Activated naive CD8-positive, alpha-beta T cell treated with anti-CD3 and anti-CD28 coated beads for 36 hours (primary cell): ENCODE data around the gene CYP11A1. TPM values are rescaled to one million over a fixed set of nuclear protein-coding genes. Genes with fewer than 3 reads are reported as not detected.

Source experiments
- DNase-seq: peaks from one replicate; pipeline ENCODE4 v3.0.0; 2021
- H3K27ac Mint-ChIP-seq: one replicate; pipeline ENCODE4 v1.8.0; 2022; ENCODE audit warnings: mild to moderate bottlenecking, moderate library complexity, mixed read lengths
- H3K27me3 Mint-ChIP-seq: one replicate; pipeline ENCODE4 v1.8.0; 2022; ENCODE audit warnings: mild to moderate bottlenecking, mixed read lengths
- H3K36me3 Mint-ChIP-seq: one replicate; pipeline ENCODE4 v1.8.0; 2021; ENCODE audit warnings: mild to moderate bottlenecking, mixed read lengths
- H3K4me1 Mint-ChIP-seq: one replicate; pipeline ENCODE4 v1.8.0; 2021; ENCODE audit warnings: mixed read lengths
- H3K4me3 Mint-ChIP-seq: one replicate; pipeline ENCODE4 v1.8.0; 2022; ENCODE audit warnings: mild to moderate bottlenecking, moderate library complexity, mixed read lengths
- H3K9me3 Mint-ChIP-seq: one replicate; pipeline ENCODE4 v1.8.0; 2022; ENCODE audit warnings: mixed read lengths
- total RNA-seq, 2 experiments: library from RNA; stranded (reverse); gene quantifications; one replicate each; pipeline ENCODE4 v1.2.3, GENCODE V29; 2021

The CYP11A1 gene
- total RNA-seq, 2 experiments from 2014 or later = 0.30 to 0.31 TPM

- peaks cover 10% of the 10 kb centered on the region for H3K36me3 Mint-ChIP-seq
- no peaks in the 10 kb centered on the region for H3K27me3 Mint-ChIP-seq
- DNase-seq = no peak
- no peaks in the 10 kb centered on the region for H3K9me3 Mint-ChIP-seq
- peak overlapping the region; percentile 21 for H3K27ac Mint-ChIP-seq
- peaks cover 50% of the 10 kb centered on the region for H3K4me1 Mint-ChIP-seq
- H3K4me3 Mint-ChIP-seq = no peak overlapping the region
These were observed 38.4 kb upstream of the CYP11A1 start for GRCh38 chr15:74405823-74406222.

- Mint-ChIP-seq H3K9me3 (no peaks in the 10 kb centered on the region), H3K27me3 (no peaks in the 10 kb centered on the region), H3K4me3 (peak overlapping the region; percentile 63), H3K4me1 (peaks cover 64% of the 10 kb centered on the region), H3K27ac (peak overlapping the region; percentile 91), H3K36me3 (peaks cover 10% of the 10 kb centered on the region)
- DNase-seq = peak; percentile 34
These were observed 36.6 kb upstream of the CYP11A1 start for GRCh38 chr15:74403991-74404563.

GRCh38 chr15:74403588-74403919 lies 36.1 kb upstream of the CYP11A1 start:
- Mint-ChIP-seq H3K4me3 (peak overlapping the region; percentile 63), H3K27me3 (no peaks in the 10 kb centered on the region), H3K9me3 (no peaks in the 10 kb centered on the region), H3K27ac (peak overlapping the region; percentile 91), H3K36me3 (peaks cover 10% of the 10 kb centered on the region), H3K4me1 (peaks cover 68% of the 10 kb centered on the region)
- DNase-seq = no peak

DNA sequence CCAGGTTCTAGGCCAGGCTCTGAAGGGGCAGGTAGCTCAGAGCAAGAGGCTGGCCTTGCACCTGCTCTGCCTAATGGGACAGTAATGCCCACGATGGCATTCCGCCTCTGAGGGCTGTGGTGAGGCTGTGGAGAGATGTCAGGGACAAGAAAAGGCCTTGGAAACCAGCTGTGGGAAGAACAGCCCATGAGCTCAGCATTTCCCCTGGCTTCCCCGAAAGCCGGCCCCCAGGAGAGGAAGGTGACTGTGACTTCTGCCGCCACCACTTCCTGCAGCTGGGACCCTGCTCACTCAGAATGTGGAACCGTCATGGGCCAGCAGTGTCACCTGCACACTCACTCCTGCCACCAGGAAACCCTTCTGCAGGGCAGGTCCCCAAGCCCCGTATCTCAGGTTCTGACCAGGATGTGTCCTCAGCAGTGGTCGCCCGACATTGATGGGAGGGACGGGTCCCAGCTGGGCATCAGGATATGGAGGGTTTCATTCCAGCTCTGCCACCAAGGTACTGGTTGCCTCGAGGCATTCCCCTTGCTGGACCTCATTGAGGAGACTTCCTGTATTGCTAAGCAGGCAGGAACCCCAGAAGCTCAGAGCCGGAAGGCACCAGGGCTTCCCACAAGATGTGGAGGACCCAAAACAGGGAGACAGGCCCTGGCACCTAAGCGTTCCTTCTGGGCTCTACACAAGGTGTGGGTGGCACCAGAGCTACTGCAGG lies 35.6 kb upstream of the CYP11A1 start:
- no peaks in the 10 kb centered on the region for H3K27me3 Mint-ChIP-seq
- H3K27ac Mint-ChIP-seq = peak overlapping the region; percentile 91
- H3K4me1 Mint-ChIP-seq = peaks cover 71% of the 10 kb centered on the region
- H3K4me3 Mint-ChIP-seq = peak overlapping the region; percentile 63
- no peaks in the 10 kb centered on the region for H3K9me3 Mint-ChIP-seq
- DNase-seq = peak; percentile 91
- peaks cover 10% of the 10 kb centered on the region for H3K36me3 Mint-ChIP-seq

GRCh38 chr15:74402337-74402841 lies 34.9 kb upstream of the CYP11A1 start:
- DNase-seq = no peak
- peak overlapping the region; percentile 63 for H3K4me3 Mint-ChIP-seq
- H3K27ac Mint-ChIP-seq = peak overlapping the region; percentile 91
- no peaks in the 10 kb centered on the region for H3K9me3 Mint-ChIP-seq
- H3K4me1 Mint-ChIP-seq = peaks cover 76% of the 10 kb centered on the region
- H3K27me3 Mint-ChIP-seq = no peaks in the 10 kb centered on the region
- H3K36me3 Mint-ChIP-seq = peaks cover 10% of the 10 kb centered on the region

DNA sequence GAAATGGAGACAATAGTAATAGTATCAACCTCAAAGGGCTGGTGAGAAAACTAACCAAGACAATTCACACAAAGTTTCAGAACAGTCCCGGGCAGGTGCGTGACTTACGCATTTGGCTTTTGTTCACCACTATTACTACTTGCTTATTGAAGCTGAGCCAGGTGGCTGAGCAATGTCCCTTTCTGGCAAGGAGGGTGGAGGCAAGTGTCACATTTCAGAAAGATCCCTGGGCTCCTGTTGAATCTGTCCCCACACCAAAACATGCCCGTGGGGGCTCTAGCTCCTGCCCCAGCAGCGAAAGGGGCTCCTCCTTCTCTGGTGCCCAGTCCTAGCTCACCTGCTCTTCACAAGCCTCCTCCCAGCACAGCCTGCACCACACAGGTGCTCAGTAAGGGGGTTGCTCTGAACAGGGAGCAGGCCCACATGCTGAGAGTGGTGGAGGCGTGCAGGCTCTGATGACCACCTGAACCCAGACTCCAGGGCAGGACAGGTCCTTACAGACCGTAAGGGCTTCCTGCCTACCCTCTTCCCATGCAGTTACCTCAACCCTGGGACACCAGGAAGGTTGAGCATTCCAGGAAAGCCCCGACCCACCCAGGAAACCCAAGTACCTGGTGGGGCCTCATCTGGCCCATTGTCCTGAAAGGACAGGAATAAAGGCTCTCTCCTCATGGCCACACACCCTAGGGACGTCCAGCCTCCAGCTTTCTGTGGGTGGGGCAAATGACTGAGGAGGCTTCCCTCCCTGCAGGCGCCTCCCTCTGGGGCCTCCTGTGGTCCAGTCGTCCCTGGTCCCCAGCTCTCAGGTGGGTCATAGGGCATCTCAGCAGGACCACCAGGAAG lies 33.7 kb upstream of the CYP11A1 start:
- peak overlapping the region; percentile 65 for H3K4me3 Mint-ChIP-seq
- peaks cover 7% of the 10 kb centered on the region for H3K36me3 Mint-ChIP-seq
- peak overlapping the region; percentile 91 for H3K27ac Mint-ChIP-seq

GRCh38 chr15:74400313-74400860 lies 32.9 kb upstream of the CYP11A1 start:
- H3K9me3 Mint-ChIP-seq = no peaks in the 10 kb centered on the region
- peak overlapping the region; percentile 65 for H3K4me3 Mint-ChIP-seq
- peaks cover 82% of the 10 kb centered on the region for H3K4me1 Mint-ChIP-seq
- H3K27ac Mint-ChIP-seq = peak overlapping the region; percentile 91
- H3K36me3 Mint-ChIP-seq = peaks cover 7% of the 10 kb centered on the region
- H3K27me3 Mint-ChIP-seq = no peaks in the 10 kb centered on the region
- peak; percentile 44 for DNase-seq

More for the DNA sequence above, 33.7 kb upstream of the CYP11A1 start:
- Mint-ChIP-seq H3K9me3 (no peaks in the 10 kb centered on the region), H3K27me3 (no peaks in the 10 kb centered on the region), H3K4me1 (peaks cover 83% of the 10 kb centered on the region)
- peak; percentile 58 for DNase-seq

DNA sequence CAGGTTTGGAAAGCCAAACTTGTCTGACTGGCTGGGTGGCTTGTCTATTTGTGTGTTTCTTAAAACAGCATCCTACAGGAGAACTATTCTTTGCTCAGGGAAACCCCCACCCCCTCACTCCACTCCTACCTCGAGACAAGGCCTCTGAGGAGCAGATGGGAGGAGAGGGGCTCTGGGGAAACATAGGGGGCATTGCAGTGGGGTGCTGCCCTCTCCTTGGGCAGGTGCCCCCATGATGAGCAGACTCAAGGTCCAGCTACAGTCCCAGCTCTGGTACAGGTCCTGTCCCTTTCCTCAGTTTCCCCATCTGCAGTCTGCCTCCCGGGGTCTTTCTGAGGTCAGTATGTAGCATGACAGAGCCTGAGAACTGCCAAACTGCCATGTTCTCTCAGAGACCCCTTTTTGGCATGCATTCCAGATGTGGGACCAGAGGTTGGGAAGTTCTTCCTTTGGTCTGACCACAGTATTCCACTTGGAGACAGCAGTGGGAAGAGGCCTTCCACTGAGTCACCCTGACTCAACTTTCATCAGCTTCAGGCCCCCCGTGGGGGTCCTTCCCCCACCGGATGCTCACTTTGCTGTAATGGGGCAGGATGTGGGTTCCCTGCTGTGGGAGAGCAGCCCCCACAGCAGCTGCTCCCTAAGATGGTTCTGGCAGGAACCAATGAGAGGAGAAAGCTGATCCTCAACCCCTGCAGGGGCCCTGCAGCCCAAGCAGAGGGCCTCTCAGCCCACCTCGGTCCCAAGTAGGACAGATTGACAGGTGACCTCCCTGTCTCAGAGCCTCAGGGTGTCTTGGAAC lies 32.3 kb upstream of the CYP11A1 start:
- H3K27ac Mint-ChIP-seq = peak overlapping the region; percentile 91
- H3K4me3 Mint-ChIP-seq = peak overlapping the region; percentile 57
- no peaks in the 10 kb centered on the region for H3K9me3 Mint-ChIP-seq
- peaks cover 87% of the 10 kb centered on the region for H3K4me1 Mint-ChIP-seq
- peak; percentile 79 for DNase-seq
- peaks cover 7% of the 10 kb centered on the region for H3K36me3 Mint-ChIP-seq
- H3K27me3 Mint-ChIP-seq = no peaks in the 10 kb centered on the region

GRCh38 chr15:74399100-74399499 lies 31.7 kb upstream of the CYP11A1 start:
- no peaks in the 10 kb centered on the region for H3K9me3 Mint-ChIP-seq
- peak overlapping the region; percentile 97 for H3K27ac Mint-ChIP-seq
- H3K27me3 Mint-ChIP-seq = no peaks in the 10 kb centered on the region
- H3K4me1 Mint-ChIP-seq = peaks cover 88% of the 10 kb centered on the region
- DNase-seq = no peak
- no peak overlapping the region for H3K4me3 Mint-ChIP-seq
- peaks cover under 1% of the 10 kb centered on the region for H3K36me3 Mint-ChIP-seq

GRCh38 chr15:74398183-74398582 lies 30.7 kb upstream of the CYP11A1 start:
- Mint-ChIP-seq H3K9me3 (no peaks in the 10 kb centered on the region), H3K4me3 (peak overlapping the region; percentile 19), H3K27ac (peak overlapping the region; percentile 97), H3K4me1 (peaks cover 86% of the 10 kb centered on the region), H3K27me3 (no peaks in the 10 kb centered on the region), H3K36me3 (no peaks in the 10 kb centered on the region)
- no peak for DNase-seq

- H3K4me3 Mint-ChIP-seq = peak overlapping the region; percentile 29
- H3K27ac Mint-ChIP-seq = peak overlapping the region; percentile 97
- no peaks in the 10 kb centered on the region for H3K36me3 Mint-ChIP-seq
These were observed 30.0 kb upstream of the CYP11A1 start for GRCh38 chr15:74397239-74398068.

GRCh38 chr15:74396445-74397238 lies 29.2 kb upstream of the CYP11A1 start:
- Mint-ChIP-seq H3K4me3 (peak overlapping the region; percentile 69), H3K9me3 (no peaks in the 10 kb centered on the region), H3K4me1 (peaks cover 86% of the 10 kb centered on the region), H3K36me3 (peaks cover 1% of the 10 kb centered on the region), H3K27ac (peak overlapping the region; percentile 97), H3K27me3 (no peaks in the 10 kb centered on the region)
- peak; percentile 64 for DNase-seq

More at GRCh38 chr15:74397239-74398068, 30.0 kb upstream of the CYP11A1 start:
- peaks cover 86% of the 10 kb centered on the region for H3K4me1 Mint-ChIP-seq
- no peaks in the 10 kb centered on the region for H3K27me3 Mint-ChIP-seq
- DNase-seq = no peak
- no peaks in the 10 kb centered on the region for H3K9me3 Mint-ChIP-seq

- H3K27me3 Mint-ChIP-seq = no peaks in the 10 kb centered on the region
- peaks cover 86% of the 10 kb centered on the region for H3K4me1 Mint-ChIP-seq
- H3K9me3 Mint-ChIP-seq = no peaks in the 10 kb centered on the region
- DNase-seq = no peak
- peaks cover 3% of the 10 kb centered on the region for H3K36me3 Mint-ChIP-seq
- peak overlapping the region; percentile 97 for H3K27ac Mint-ChIP-seq
- H3K4me3 Mint-ChIP-seq = no peak overlapping the region
These were observed 28.6 kb upstream of the CYP11A1 start for GRCh38 chr15:74396146-74396438.
